ENCODE results near the gene COL6A2. TPM values are rescaled to one million over a fixed set of nuclear protein-coding genes. Genes with fewer than 3 reads are reported as not detected.

COL6A2 gene
- total RNA-seq, 1 experiment from 2014 or later = 129 TPM

- no peak overlapping the region for H3K27ac ChIP-seq (ENCODE audit: insufficient read length, low read depth, low read length)
These were observed 1.6 kb downstream of the COL6A2 start for GRCh38 chr21:46099476-46099875.

More at GRCh38 chr21:46099476-46099875, 1.6 kb downstream of the COL6A2 start:
- Histone ChIP-seq H3K9ac (ENCODE audit: extremely low read depth, insufficient read length, low read length) (no peak overlapping the region), H2AK5ac (ENCODE audit: insufficient read length, low read length) (no peak overlapping the region), H3K23ac (ENCODE audit: insufficient read length, low read depth, low read length) (no peak overlapping the region), H3K79me2 (ENCODE audit: insufficient read depth, low read length) (no peaks in the 10 kb centered on the region; the same call in 1 of the 2 replicates), H4K91ac (ENCODE audit: insufficient read length, low read depth, low read length) (no peak overlapping the region), H2BK12ac (ENCODE audit: insufficient read length, low read depth, low read length) (no peak overlapping the region), H3K4me1 (ENCODE audit: insufficient read depth, low read length) (no peaks in the 10 kb centered on the region; the same call in 1 of the 2 replicates), H3K18ac (ENCODE audit: insufficient read length, low read depth, low read length) (no peak overlapping the region), H3K4me2 (ENCODE audit: insufficient read depth, insufficient read length, low read length) (no peak overlapping the region), H3K27me3 (ENCODE audit: insufficient read depth, low read length) (peaks cover 5% of the 10 kb centered on the region; the same call in 1 of the 2 replicates), H3K23me2 (ENCODE audit: insufficient read length, low read depth, low read length, poor library complexity, severe bottlenecking) (peaks cover 8% of the 10 kb centered on the region), H4K8ac (replicated peaks; ENCODE audit: insufficient read length, low read depth, low read length) (no peak overlapping the region), H4K5ac (ENCODE audit: insufficient read length, low read depth, low read length) (no peak overlapping the region), H3K4ac (ENCODE audit: low read depth, low read length) (no peak overlapping the region), H3K9me3 (ENCODE audit: control insufficient read depth, low read depth, low read length) (no peaks in the 10 kb centered on the region), H3K79me1 (ENCODE audit: insufficient read depth, low read depth, low read length, poor library complexity, severe bottlenecking) (no peaks in the 10 kb centered on the region), H2BK120ac (ENCODE audit: low read depth, low read length, poor library complexity, severe bottlenecking) (no peak overlapping the region), H3K56ac (ENCODE audit: insufficient read length, low read depth, low read length) (no peak overlapping the region), H2BK15ac (ENCODE audit: low read depth, low read length) (no peak overlapping the region), H3K14ac (ENCODE audit: insufficient read depth, low read length) (no peak overlapping the region), H2BK20ac (ENCODE audit: low read depth, low read length, poor library complexity, severe bottlenecking) (no peak overlapping the region), H2BK5ac (ENCODE audit: insufficient read length, low read length) (no peak overlapping the region), H3T11ph (ENCODE audit: low read length) (no peak overlapping the region), H4K20me1 (ENCODE audit: control insufficient read depth, insufficient read depth, insufficient read length) (no peaks in the 10 kb centered on the region), H2AFZ (ENCODE audit: low read length) (no peak overlapping the region)
- DNase-seq = peak; percentile 62
- peaks cover 25 to 40% (median 29%) of the 10 kb centered on the region in 3 experiments for H3K36me3 Mint-ChIP-seq (ENCODE audit: insufficient read depth in 1 of 3, low read depth in 3 of 3)
- peak overlapping the region; percentile 69 to 83; a peak in 3 of 5 replicates for H3K4me3 Mint-ChIP-seq
- no CpG with 5 or more reads among the region's 18 CpGs for WGBS (ENCODE audit: extremely low coverage, insufficient read length, low lambda C conversion rate)
- peaks cover 18% of the 10 kb centered on the region for H3K27me3 Mint-ChIP-seq (ENCODE audit: low read depth)
- peaks cover 6 to 9% of the 10 kb centered on the region in 2 experiments for H3K4me1 Mint-ChIP-seq
- no peak for TF ChIP-seq CTCF (conservative IDR thresholded peaks at IDR 0.05)
- peaks cover 20 to 39% of the 10 kb centered on the region in 2 experiments for H3K9me3 Mint-ChIP-seq
- H3K27ac Mint-ChIP-seq = no peak overlapping the region

Data from H9 (cell line).